Renal cortical epithelial cell (primary cell): ENCODE results near the gene RABGAP1. TPM values are rescaled to one million over a fixed set of nuclear protein-coding genes. Genes with fewer than 3 reads are reported as not detected.
"Not testable (repeated sequence)": the region's sequence is repeated elsewhere in the genome, so short reads cannot be mapped to it uniquely, and the experiment has no call there.

Experiments used
- DNase-seq: peaks from one replicate; pipeline ENCODE4 v3.0.0-alpha.2; 2011; ENCODE audit warnings: low read depth
- total RNA-seq: library from RNA; depleted of rRNA; stranded (reverse); fragments of >200 nt; gene quantifications from 2 replicates; pipeline ENCODE4 v1.2.3, GENCODE V29; 2014

Gene RABGAP1
- 18.9 and 56.8 TPM in 2 replicates for total RNA-seq

- peak; percentile 96 for DNase-seq
Measured at GRCh38 chr9:122940749-122941581, at the start of gene RABGAP1. RABGAP1 (plus strand) TSS chr9:122941020; CDS start chr9:122957060, 16,040 bp downstream.

- DNase-seq: peak; percentile 17
Measured at GRCh38 chr9:122897969-122898368, 42.9 kb upstream of the RABGAP1 start.

GRCh38 chr9:122900791-122901190 lies 40.0 kb upstream of the RABGAP1 start:
- peak; percentile 28 for DNase-seq

GRCh38 chr9:122904466-122904822 lies 36.4 kb upstream of the RABGAP1 start:
- peak; percentile 36 for DNase-seq

- peak; percentile 99 for DNase-seq
Measured at GRCh38 chr9:122904823-122905710, 35.8 kb upstream of the RABGAP1 start, which contains the start of gene RC3H2. RC3H2 (minus strand) TSS chr9:122905359; CDS start chr9:122897509, 7,850 bp downstream.

- not testable (repeated sequence) for DNase-seq
Measured at GRCh38 chr9:122906122-122906521, 34.7 kb upstream of the RABGAP1 start.

GRCh38 chr9:122912671-122912963 lies 28.2 kb upstream of the RABGAP1 start:
- no peak for DNase-seq

GRCh38 chr9:122912964-122913673 lies 27.7 kb upstream of the RABGAP1 start, which contains the start of gene ZBTB6:
ZBTB6 (minus strand) TSS chr9:122913323; CDS start chr9:122912072, 1,251 bp downstream.
- DNase-seq: peak; percentile 83

GRCh38 chr9:122918310-122918709 lies 22.5 kb upstream of the RABGAP1 start:
- DNase-seq: no peak

- DNase-seq: no peak
Measured at GRCh38 chr9:122922713-122923112, 18.1 kb upstream of the RABGAP1 start.

- DNase-seq: peak; percentile 34
Measured at GRCh38 chr9:122923947-122924346, 16.9 kb upstream of the RABGAP1 start.

- no peak for DNase-seq
Measured at GRCh38 chr9:122929796-122930354, 10.9 kb upstream of the RABGAP1 start.

- no peak for DNase-seq
Measured at GRCh38 chr9:122930541-122931225, 10.1 kb upstream of the RABGAP1 start.

- DNase-seq: peak; percentile 87
Measured at GRCh38 chr9:122931226-122932121, 9.3 kb upstream of the RABGAP1 start, which contains the start of gene ZBTB26. ZBTB26 (minus strand) TSS chr9:122931512; CDS start chr9:122919934, 11,578 bp downstream.

GRCh38 chr9:122936464-122936863 lies 4.4 kb upstream of the RABGAP1 start:
- DNase-seq: no peak

GRCh38 chr9:122936883-122937282 lies 3.9 kb upstream of the RABGAP1 start:
- no peak for DNase-seq

GRCh38 chr9:122939601-122940000 lies 1.2 kb upstream of the RABGAP1 start:
- DNase-seq: no peak

GRCh38 chr9:122940454-122940748 lies 419 bp upstream of the RABGAP1 start:
- DNase-seq: no peak

- DNase-seq: peak; percentile 63
Measured at GRCh38 chr9:122941582-122942234, 888 bp downstream of the RABGAP1 start.
